NCI-H2171 treated with DMSO at 0.1 percent for 48 hours (cell line): ENCODE data around the gene MORN1.
"Not testable (repeated sequence)": the region's sequence is repeated elsewhere in the genome, so short reads cannot be mapped to it uniquely, and the experiment has no call there.

Experiments
- DNase-seq: peaks from one replicate; lab custom pipeline; 2025; lab: John Stamatoyannopoulos, UW

The MORN1 gene

DNA sequence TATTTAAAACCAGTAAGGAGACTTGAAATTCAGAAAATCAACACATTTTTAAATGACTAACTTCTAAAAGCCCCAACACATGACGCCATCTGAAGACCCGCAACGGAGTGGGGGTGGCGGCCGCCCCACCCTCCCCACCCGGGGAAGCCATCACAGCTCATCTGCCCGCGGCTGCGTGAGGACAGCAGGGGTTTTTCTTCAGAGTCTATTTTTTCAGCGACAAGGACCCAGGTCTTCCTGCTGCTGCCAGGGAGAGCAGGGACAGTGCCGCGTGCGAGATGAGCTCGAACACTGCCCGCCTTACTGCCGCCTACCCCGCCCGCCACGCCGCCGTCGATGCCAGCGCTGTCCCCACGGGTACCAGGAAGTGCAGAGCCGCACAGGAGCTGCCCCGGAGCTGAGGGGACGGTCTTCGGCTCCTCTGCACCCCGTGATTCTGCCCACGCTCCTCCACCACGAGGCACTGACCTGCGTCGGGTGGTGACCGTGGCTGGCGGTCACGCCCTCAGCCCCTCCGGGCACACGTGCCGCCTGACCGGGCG lies 84.2 kb downstream of the MORN1 start:
- no peak for DNase-seq

- no peak for DNase-seq
Observed at GRCh38 chr1:2306151-2306978, 85.0 kb downstream of the MORN1 start.

DNA sequence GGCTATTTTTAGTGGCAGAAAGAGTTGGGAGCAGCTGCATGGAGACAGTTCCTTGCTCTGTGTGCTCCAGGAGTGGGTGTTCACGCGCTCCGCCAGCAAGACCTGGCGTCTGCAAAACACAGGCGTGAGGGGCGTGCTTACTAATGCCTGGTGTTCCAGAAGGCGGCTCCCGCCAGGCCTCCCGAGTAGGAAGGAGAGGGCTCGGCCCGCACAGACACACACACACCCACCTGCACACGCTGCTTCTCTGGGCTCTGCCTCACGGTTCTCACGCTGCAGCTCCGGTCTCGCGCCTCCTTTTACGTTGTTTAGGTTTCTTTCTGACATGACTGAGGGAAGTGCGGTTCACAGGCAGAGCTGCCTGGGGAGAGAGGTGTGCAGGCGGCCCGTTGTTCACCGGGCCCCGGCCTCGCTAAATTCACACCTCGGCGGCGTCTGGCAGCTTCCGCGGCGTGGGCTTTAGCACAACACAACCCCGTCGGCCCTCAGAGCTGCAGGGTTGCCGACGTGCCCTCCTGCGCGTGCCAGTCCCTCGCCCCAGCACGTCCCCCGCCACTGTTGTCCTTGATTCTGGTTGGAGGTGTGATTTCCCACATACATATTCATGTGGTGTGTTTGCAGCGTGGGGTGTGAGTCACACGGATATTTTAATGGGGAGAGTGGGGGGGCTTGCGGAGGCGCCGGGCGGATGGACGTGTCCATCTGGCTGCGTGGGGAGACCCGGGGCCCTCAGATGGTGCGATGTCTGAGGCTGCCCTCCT lies 86.3 kb downstream of the MORN1 start:
- no peak for DNase-seq

DNA sequence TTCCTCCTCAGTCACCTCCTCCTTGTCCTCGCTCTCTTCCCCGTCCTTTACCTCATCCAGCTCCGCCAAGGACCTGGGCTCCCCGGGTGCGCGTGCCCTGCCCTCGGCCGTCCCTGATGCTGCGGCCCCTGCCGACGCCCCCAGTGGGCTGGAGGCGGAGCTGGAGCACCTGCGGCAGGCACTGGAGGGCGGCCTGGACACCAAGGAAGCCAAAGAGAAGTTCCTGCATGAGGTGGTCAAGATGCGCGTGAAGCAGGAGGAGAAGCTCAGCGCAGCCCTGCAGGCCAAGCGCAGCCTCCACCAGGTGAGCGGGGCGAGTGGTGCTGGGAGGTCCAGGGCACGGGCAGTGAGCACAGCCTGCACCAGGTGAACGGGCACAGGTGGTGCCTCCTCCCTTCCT lies 87.1 kb downstream of the MORN1 start:
- DNase-seq: no peak

DNA sequence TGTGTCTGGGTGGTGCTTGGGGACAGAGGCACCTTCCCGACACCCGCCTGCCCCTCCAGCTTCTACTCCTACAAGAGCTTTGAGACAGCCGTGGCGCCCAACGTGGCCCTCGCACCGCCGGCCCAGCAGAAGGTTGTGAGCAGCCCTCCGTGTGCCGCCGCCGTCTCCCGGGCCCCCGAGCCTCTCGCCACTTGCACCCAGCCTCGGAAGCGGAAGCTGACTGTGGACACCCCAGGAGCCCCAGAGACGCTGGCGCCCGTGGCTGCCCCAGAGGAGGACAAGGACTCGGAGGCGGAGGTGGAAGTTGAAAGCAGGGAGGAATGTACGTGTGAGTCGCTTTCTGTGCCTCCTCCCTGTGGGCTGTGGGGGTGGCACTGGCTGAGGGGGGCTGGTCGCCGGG lies 87.6 kb downstream of the MORN1 start:
- no peak for DNase-seq

DNA sequence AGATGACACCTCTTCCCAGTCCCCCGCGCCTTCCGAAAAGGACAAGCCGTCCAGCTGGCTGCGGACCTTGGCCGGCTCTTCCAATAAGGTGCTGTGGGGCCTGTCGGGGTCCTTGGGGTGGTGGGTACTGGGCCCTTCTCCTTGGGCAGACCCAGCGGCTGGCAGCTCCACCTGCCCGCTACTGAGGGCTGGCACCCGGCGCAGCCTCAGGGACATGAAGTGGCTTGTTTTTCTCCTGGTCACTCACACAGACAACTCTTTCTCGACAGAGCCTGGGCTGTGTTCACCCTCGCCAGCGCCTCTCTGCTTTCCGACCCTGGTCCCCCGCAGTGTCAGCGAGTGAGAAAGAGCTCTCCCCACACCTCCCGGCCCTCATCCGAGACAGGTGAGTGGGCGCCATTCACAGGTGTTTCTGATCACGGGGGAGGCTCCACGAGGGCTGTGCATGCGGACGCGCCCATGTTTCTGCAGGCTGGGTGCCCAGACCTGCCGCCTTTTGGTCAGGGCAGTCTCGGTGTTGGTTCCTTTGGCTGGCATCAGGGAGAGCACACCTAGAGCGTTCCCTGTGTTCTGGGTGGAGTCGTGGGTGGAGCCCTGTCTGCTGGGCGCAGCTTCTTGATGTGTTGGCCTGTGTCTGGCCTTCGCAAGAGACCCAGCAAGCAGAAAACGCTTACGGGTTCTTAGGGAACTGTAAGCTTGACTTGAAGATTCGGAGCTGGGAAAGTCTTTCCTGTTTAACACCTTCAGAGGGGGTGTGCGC lies 88.2 kb downstream of the MORN1 start:
- no peak for DNase-seq

DNA sequence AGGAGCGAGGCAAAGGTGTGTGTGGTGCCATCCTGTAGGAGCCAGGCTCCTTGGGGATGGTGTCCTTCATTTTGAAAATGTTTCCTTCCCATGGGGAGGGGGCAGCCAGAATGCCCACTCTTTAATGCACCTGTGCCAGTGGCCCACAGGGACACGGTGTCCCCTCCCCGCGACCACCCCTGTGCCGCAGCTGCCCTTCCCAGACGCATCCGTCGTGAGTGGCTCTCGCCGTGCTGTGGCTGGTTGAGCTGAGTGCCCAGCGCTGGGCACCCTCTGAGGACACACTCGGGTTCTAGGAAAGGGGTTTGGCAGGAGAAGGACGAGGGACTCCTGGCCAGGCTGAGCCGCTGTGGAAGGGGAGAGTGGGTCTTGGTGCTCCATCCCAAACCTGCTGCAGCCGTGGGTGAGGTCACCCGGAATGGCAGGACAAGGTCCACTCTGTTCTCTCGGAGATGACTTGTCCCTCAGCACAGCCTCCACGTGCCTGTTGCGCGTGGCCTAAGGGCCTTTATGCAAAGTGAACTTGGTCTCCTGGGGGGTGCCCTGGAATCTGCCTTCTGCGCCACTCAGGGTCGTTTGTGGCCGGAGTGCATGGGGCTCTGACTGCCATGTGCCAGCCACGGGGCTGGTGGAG lies 88.9 kb downstream of the MORN1 start:
- no peak for DNase-seq

- no peak for DNase-seq
Observed at GRCh38 chr1:2301607-2302291, 89.6 kb downstream of the MORN1 start.

DNA sequence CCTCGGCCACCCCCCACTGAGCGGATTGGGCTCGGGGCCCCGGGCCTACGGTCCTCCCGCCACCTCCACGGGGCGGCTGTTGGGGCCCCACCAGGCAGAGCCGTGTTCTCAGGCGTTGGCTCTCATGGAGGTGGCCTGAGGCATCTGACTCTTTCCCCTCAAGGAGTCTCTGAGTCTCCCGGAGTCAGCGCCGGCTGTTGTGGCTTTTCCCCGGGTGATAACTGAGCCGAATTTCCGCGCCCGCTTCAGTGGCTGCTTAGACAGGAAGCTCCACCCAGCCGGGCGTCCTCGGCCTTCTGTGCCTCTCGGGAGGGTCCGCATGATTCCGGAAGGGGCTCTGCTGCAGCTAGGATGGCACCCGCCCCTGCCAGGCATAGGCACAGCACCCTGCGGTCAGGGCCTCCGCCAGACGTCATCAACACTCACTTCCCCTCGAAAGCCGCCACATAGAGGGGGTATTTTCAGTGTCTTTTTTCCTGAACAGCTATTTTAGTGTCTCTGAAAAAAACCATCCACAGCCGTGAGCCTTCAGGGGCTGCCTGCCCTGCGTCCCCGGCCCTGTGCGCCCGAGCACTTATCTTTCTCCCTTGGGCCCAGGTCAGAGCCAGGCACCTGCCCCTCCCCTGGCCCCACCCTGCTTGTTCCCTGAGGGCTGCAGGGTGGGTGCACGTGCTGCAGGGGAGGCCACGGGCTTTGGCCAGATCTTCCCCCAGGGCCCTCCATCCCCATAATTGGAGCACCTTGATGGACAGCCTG lies 90.3 kb downstream of the MORN1 start:
- DNase-seq: no peak

DNA sequence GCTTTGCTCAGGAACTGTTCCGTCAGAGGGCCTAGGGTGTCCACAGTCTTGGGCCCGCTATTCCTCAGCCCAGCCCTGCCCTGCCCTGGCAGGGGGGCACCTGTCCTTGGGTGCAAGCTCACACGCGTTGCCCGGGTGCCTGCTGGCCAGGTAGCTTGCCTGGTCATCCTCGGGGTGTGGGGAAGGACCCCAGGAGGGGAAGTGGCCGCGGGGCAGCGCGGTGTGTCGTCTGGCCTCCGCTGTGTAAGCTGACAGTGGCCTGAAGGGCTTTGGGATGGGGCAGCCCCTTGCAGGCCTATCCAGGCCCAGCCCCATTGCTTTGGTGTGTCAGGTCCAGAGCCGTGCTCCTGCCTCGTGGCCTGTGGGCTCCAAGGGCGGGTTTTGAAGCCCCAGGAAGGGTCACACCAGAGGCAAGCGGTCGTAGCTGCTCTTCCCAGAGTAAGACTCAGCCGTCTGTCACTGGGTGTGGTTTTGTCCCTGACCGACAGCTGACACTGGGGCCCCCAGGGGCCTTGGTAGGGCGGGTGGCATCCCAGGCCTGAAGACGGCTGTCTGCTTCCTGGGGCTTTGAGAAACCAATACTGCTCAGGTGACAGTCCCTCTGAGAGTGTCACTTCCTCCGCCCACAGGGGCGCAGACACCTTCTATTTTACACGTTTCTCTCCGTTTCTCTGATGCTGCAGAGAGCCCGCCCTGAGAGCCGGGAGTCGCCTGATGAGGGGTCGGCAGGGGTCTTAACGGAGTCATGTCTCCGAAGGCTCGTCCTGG lies 91.2 kb downstream of the MORN1 start:
- no peak for DNase-seq

GRCh38 chr1:2299131-2299627 lies 92.2 kb downstream of the MORN1 start:
- DNase-seq: no peak

- no peak for DNase-seq
Observed at GRCh38 chr1:2298685-2299084, 92.7 kb downstream of the MORN1 start.

DNA sequence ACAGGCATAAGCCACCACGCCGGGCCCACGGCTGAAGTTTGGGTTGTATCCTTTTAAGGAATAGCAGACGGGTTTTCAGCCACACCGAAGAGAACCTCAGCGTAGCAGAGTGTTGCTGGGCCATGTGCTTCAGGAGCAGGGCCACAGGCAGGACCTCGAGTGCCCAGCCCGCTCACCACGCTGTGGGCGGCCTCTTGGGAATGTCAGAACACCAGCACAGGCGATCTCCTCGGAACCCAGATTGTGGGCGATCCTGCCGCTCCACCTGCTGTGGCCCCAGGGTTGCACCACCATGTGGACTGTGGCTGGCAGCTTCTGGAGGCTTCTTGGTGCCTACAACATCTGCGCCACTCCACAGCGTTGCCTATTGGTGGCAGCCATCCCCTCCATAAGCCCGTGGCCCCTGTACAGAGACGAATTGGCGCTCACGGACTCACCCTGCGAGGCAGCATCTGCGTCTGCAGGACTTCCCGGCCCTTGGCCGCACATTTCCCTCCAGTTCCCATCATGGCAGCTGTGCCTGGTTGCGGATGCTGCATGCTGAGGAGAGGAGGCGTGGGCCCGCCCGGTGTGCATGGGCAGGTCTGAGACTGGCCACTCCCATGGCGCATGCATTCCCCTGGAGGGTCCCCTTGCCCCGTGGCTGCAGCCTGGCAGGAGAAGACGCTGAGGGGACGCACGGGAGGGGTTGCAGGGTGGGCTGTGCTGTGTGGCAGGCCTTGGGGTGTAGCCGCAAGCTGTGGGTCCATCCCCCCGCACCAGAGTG lies 93.9 kb downstream of the MORN1 start:
- no peak for DNase-seq

DNA sequence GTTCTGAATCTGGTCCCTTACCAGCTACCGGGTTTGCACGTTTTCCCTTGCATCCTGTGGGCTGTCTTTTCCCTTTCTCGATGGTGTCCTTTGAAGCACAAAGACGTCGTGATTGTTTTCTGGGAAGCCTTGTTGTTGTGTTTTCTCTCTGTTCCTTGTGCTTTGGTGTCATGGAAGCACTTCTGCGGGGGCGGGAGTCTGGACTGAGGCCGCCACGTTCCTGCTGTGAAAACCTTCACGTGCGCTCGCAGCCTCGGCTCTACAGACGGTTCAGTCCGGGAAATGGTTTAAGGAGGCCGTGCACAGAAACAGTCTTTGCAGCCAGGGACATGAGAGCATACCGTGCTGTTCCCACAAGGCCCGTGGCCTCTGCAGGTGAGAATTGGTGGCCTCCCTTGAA lies 94.7 kb downstream of the MORN1 start:
- no peak for DNase-seq

DNA sequence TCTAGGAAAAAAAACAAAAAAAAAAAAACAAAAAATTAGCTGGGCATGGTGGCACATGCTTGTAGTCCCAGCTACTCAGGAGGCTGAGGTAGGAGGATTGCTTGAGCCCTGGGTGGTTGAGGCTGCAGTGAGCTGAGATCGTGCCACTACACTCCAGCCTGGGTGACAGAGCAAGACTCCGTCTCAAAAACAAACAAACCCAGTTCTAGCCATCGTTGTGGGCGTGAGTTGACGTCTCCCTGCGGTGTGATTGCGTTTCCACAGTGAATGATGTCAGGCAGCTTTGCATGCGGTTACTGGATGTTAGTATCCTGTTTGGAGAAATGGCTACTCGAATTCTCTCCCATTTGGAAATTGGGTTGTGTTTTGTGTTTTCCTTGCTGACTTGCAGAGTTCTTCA lies 95.1 kb downstream of the MORN1 start:
- not testable (repeated sequence) for DNase-seq

GRCh38 chr1:2295526-2295925 lies 95.8 kb downstream of the MORN1 start:
- DNase-seq: no peak

DNA sequence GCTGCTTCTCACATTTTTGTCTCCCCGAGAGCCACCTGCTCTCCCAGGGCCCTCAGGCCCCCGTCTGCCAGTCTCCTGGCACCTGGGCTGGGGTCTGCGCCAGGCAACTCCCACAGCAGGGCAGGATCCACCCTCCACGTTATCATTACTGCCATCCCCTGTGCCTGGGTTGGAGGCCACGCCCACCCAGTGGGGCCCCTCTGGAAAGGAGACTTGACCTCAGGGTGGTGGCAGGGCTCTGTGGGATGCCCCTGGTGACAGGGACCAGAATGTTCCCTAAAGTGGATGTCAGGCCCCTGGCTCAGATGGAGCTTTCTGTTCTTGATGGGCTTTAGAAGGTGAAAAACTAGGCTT lies 96.7 kb downstream of the MORN1 start:
- no peak for DNase-seq

GRCh38 chr1:2294033-2294724 lies 97.2 kb downstream of the MORN1 start:
- DNase-seq: no peak
